ENCODE data around the gene BCL11A.

- TF ChIP-seq CTCF (IDR thresholded peaks at IDR 0.05; ENCODE audit: low read depth, low read length, poor library complexity, severe bottlenecking) (no peak), EZH2phosphoT487 (IDR thresholded peaks at IDR 0.05; ENCODE audit: borderline replicate concordance, low read length) (no peak)
Measured at GRCh38 chr2:60498816-60499429, 54.5 kb downstream of the BCL11A start.

Measured in DOHH2 (cell line).